OCI-LY1 (cell line): ENCODE measurements around the gene NABP1.

Experiments
- H2AFZ ChIP-seq: fragments of 200-600 bp; sonication (generic), shearing (Covaris generic); 2 replicates; pipeline ENCODE4 v1.6.0; 2014; ENCODE audit warnings: antibody characterized with exemption, mild to moderate bottlenecking, low read length
- H3F3A ChIP-seq: fragments of 200-600 bp; sonication (generic), shearing (Covaris generic); 2 replicates; pipeline ENCODE4 v1.6.0; 2014; ENCODE audit warnings: mild to moderate bottlenecking, antibody characterized with exemption, low read length, moderate library complexity; ENCODE audit not compliant: insufficient read depth
- H3K27ac ChIP-seq: fragments of 200-600 bp; sonication (generic); 2 replicates; pipeline ENCODE4 v1.5.1; 2014; ENCODE audit warnings: low read length, mixed run types, mild to moderate bottlenecking, low read depth; ENCODE audit not compliant: poor library complexity, severe bottlenecking
- H3K27me3 ChIP-seq: fragments of 200-600 bp; sonication (generic); 2 replicates; pipeline ENCODE4 v1.6.0; 2014; ENCODE audit warnings: antibody characterized with exemption, mild to moderate bottlenecking, low read length, moderate library complexity; ENCODE audit not compliant: insufficient read depth
- H3K36me3 ChIP-seq: fragments of 200-600 bp; sonication (generic); 2 replicates; pipeline ENCODE4 v1.6.1; 2014; ENCODE audit warnings: mild to moderate bottlenecking, antibody characterized with exemption, low read length, moderate library complexity, mixed read lengths; ENCODE audit not compliant: insufficient read depth
- H3K4me1 ChIP-seq: fragments of 200-600 bp; sonication (generic); 2 replicates; pipeline ENCODE4 v1.5.1; 2014; ENCODE audit warnings: mild to moderate bottlenecking, low read length, moderate library complexity; ENCODE audit not compliant: insufficient read depth, severe bottlenecking
- H3K4me2 ChIP-seq: fragments of 200-600 bp; sonication (generic), shearing (Covaris generic); 2 replicates; pipeline ENCODE4 v1.6.1; 2014; ENCODE audit warnings: low read length
- H3K4me3 ChIP-seq: fragments of 200-600 bp; sonication (generic); 2 replicates; pipeline ENCODE4 v1.5.1; 2014; ENCODE audit warnings: low read length, low read depth, mild to moderate bottlenecking, mixed read lengths; ENCODE audit not compliant: poor library complexity, severe bottlenecking
- H3K79me2 ChIP-seq: fragments of 200-600 bp; shearing (Covaris generic); 2 replicates; pipeline ENCODE4 v1.6.1; 2016; ENCODE audit warnings: mixed run types, low read length, mixed read lengths; ENCODE audit not compliant: insufficient read depth
- H3K9ac ChIP-seq: fragments of 200-600 bp; sonication (generic), shearing (Covaris generic); 2 replicates; pipeline ENCODE4 v1.6.1; 2014; ENCODE audit warnings: mild to moderate bottlenecking, low read length, mixed read lengths
- H3K9me2 ChIP-seq: fragments of 200-600 bp; sonication (generic), shearing (Covaris generic); 2 replicates; pipeline ENCODE4 v1.6.1; 2014; ENCODE audit warnings: low read depth, mild to moderate bottlenecking, low read length, mixed read lengths
- H3K9me3 ChIP-seq: fragments of 200-600 bp; shearing (Covaris generic); 2 replicates; pipeline ENCODE4 v1.6.1; 2014; ENCODE audit warnings: low read length, mixed read lengths
- H4K20me1 ChIP-seq: fragments of 200-600 bp; sonication (generic), shearing (Covaris generic); 2 replicates; pipeline ENCODE4 v1.6.0; 2016; ENCODE audit warnings: mild to moderate bottlenecking, low read length; ENCODE audit not compliant: insufficient read depth
- EZH2 ChIP-seq: fragments of 200-600 bp; sonication (generic), shearing (Covaris generic); IDR thresholded peaks from 2 replicates; pipeline ENCODE4 v1.8.0; 2017; ENCODE audit warnings: borderline replicate concordance, mixed run types, mild to moderate bottlenecking, antibody characterized with exemption, low read length, moderate library complexity, mixed read lengths
- TF ChIP-seq, protein P1 (sequence below): fragments of 200-600 bp; sonication (generic), shearing (Covaris generic); IDR thresholded peaks from 2 replicates; pipeline ENCODE4 v1.5.1; 2017; ENCODE audit warnings: mild to moderate bottlenecking, antibody characterized with exemption, low read length, moderate library complexity, mixed read lengths

NABP1 gene

DNA sequence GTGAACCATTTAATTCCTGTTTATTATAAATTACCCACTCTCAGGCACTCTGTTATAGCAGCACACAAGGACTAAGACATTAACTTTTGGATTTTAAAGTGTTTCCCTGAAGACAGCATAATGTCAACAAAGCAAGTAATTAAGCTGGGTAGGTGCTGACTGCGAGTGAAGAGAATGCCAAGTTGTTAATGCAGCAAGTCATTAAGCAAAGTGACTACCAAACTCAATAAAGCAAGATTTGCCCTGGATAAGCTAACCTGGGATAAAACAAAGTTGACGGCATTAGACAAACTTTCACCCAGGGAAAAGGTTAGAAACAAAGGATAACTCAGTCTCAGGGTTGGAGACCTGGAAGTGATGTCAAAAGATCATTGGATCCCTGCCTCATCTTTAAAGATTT lies 28.4 kb upstream of the NABP1 start:
- no peaks in the 10 kb centered on the region for H3K36me3 ChIP-seq
- no peak overlapping the region for H3K4me3 ChIP-seq
- no peak overlapping the region for H3K9ac ChIP-seq
- no peak overlapping the region for H3K27ac ChIP-seq
- no peak overlapping the region for H2AFZ ChIP-seq
- no peaks in the 10 kb centered on the region for H3K79me2 ChIP-seq
- H3K9me3 ChIP-seq = no peaks in the 10 kb centered on the region
- TF ChIP-seq, protein P1, sequence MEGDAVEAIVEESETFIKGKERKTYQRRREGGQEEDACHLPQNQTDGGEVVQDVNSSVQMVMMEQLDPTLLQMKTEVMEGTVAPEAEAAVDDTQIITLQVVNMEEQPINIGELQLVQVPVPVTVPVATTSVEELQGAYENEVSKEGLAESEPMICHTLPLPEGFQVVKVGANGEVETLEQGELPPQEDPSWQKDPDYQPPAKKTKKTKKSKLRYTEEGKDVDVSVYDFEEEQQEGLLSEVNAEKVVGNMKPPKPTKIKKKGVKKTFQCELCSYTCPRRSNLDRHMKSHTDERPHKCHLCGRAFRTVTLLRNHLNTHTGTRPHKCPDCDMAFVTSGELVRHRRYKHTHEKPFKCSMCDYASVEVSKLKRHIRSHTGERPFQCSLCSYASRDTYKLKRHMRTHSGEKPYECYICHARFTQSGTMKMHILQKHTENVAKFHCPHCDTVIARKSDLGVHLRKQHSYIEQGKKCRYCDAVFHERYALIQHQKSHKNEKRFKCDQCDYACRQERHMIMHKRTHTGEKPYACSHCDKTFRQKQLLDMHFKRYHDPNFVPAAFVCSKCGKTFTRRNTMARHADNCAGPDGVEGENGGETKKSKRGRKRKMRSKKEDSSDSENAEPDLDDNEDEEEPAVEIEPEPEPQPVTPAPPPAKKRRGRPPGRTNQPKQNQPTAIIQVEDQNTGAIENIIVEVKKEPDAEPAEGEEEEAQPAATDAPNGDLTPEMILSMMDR = no peak
- TF ChIP-seq EZH2 = no peak
- no peaks in the 10 kb centered on the region for H3K27me3 ChIP-seq
- no peak overlapping the region for H3K4me2 ChIP-seq
- no peaks in the 10 kb centered on the region for H4K20me1 ChIP-seq
- no peaks in the 10 kb centered on the region for H3K9me2 ChIP-seq
- no peaks in the 10 kb centered on the region for H3K4me1 ChIP-seq
- no peaks in the 10 kb centered on the region for H3F3A ChIP-seq

DNA sequence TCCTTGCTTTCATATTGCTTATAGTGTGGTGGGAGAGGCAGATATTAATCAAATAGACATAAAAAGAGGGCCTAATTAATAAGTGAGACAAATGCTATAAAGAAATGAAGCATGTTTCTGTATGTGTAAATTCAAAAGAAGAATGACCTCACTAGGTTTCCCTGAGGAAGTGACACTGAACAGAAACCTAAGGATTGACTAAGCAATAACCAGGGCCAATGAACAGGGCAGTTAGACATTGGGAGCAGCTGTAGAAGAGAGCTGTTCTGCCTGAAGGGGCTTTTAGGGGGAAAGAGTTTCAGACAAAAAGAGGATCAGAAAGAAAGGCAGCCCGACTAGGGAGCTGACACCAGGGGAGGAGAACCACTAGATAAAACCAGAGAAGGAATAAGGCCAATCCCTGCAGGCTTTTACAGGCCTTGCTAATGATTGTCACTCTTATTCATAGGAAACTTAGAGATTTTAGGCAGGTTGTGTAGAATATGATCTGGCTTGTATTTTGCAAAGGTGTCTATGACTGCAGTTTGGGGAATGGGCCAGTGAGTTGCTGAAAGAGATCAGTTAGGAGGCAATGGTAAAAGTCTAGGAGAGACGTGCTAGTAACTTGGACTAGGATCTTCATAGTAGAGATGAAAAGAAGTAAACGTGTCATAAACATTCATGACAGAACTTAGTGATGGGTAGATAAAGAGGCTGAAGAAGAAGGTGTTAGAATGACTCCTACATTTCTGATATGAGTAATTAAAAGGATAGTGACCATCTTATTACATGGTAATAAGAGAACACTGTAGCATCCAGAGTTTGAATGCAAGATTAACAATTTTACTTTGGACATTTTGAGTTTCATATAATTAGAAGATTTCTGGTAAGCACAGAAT lies 26.8 kb upstream of the NABP1 start:
- H3K79me2 ChIP-seq = no peaks in the 10 kb centered on the region
- TF ChIP-seq, protein P1 = no peak
- TF ChIP-seq EZH2 = no peak
- no peaks in the 10 kb centered on the region for H3K27me3 ChIP-seq
- H4K20me1 ChIP-seq = no peaks in the 10 kb centered on the region
- H3K27ac ChIP-seq = no peak overlapping the region
- H2AFZ ChIP-seq = no peak overlapping the region
- H3K9me3 ChIP-seq = no peaks in the 10 kb centered on the region
- no peak overlapping the region for H3K4me2 ChIP-seq
- H3K4me1 ChIP-seq = no peaks in the 10 kb centered on the region
- H3F3A ChIP-seq = no peaks in the 10 kb centered on the region
- no peak overlapping the region for H3K4me3 ChIP-seq
- H3K36me3 ChIP-seq = no peaks in the 10 kb centered on the region
- no peaks in the 10 kb centered on the region for H3K9me2 ChIP-seq
- H3K9ac ChIP-seq = no peak overlapping the region

DNA sequence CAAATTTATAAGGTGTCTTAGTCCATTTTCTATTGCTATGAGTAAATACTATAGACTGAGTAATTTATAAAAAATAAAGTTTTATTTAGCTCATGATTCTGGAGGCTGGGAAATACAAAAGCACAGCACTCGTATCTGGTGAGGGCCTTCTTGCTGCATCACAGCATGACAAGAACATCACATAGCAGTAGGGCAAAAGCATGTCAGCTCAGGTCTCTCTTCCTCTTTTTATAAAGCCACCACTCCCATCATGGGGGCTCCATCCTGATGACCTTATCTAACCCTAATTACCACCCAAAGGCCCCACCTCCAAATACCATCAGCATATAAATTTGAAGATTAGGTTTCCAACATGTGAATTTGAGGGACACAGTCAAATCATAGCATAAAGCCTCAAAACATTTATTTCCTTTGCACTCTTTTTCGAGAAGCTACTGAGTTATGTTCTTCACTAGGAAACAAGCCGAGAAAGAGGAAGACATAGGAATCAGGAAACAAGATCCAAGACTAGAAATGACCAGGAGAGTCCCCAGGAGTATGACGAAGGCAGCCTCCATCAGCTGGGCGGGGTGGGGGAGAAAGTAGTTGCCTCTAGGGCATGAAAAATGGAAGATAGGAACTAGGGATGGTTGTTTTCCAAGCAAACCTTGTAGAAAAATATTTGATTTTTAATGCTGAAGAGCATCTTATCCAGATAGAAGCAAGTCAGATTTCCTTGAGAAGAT lies 24.1 kb upstream of the NABP1 start:
- H3K4me3 ChIP-seq = no peak overlapping the region
- no peak for TF ChIP-seq EZH2
- TF ChIP-seq, protein P1 = no peak
- H3K27me3 ChIP-seq = no peaks in the 10 kb centered on the region
- H3F3A ChIP-seq = no peaks in the 10 kb centered on the region
- H4K20me1 ChIP-seq = no peaks in the 10 kb centered on the region
- H3K4me2 ChIP-seq = no peak overlapping the region
- H3K27ac ChIP-seq = no peak overlapping the region
- H3K4me1 ChIP-seq = no peaks in the 10 kb centered on the region
- H3K9me3 ChIP-seq = no peaks in the 10 kb centered on the region
- H3K79me2 ChIP-seq = no peaks in the 10 kb centered on the region
- H3K9ac ChIP-seq = no peak overlapping the region
- H3K36me3 ChIP-seq = no peaks in the 10 kb centered on the region
- H3K9me2 ChIP-seq = no peaks in the 10 kb centered on the region
- no peak overlapping the region for H2AFZ ChIP-seq
